ENCODE data around the gene CPLANE1.

Gene CPLANE1

GRCh38 chr5:37071901-37072581 lies 177.1 kb downstream of the CPLANE1 start:
- DNase-seq (ENCODE audit: low read depth) = no peak
- no peak for TF ChIP-seq CTCF (IDR thresholded peaks at IDR 0.05; ENCODE audit: insufficient read depth, low read depth, low read length, missing control alignments)
- no peak overlapping the region for H3K4me3 ChIP-seq (ENCODE audit: low read depth, low read length)

GRCh38 chr5:37071487-37071886 lies 177.7 kb downstream of the CPLANE1 start:
- H3K4me3 ChIP-seq (ENCODE audit: low read depth, low read length) = no peak overlapping the region
- DNase-seq (ENCODE audit: low read depth) = no peak
- TF ChIP-seq CTCF (IDR thresholded peaks at IDR 0.05; ENCODE audit: insufficient read depth, low read depth, low read length, missing control alignments) = no peak

GRCh38 chr5:37064442-37064841 lies 184.7 kb downstream of the CPLANE1 start:
- no peak overlapping the region for H3K4me3 ChIP-seq (ENCODE audit: low read depth, low read length)
- TF ChIP-seq CTCF (IDR thresholded peaks at IDR 0.05; ENCODE audit: insufficient read depth, low read depth, low read length, missing control alignments) = no peak
- no peak for DNase-seq (ENCODE audit: low read depth)

GRCh38 chr5:37063739-37064138 lies 185.4 kb downstream of the CPLANE1 start:
- no peak overlapping the region for H3K4me3 ChIP-seq (ENCODE audit: low read depth, low read length)
- TF ChIP-seq CTCF (IDR thresholded peaks at IDR 0.05; ENCODE audit: insufficient read depth, low read depth, low read length, missing control alignments) = no peak
- no peak for DNase-seq (ENCODE audit: low read depth)

GRCh38 chr5:37060030-37060429 lies 189.1 kb downstream of the CPLANE1 start:
- H3K4me3 ChIP-seq (ENCODE audit: low read depth, low read length) = no peak overlapping the region
- no peak for TF ChIP-seq CTCF (IDR thresholded peaks at IDR 0.05; ENCODE audit: insufficient read depth, low read depth, low read length, missing control alignments)
- no peak for DNase-seq (ENCODE audit: low read depth)

GRCh38 chr5:37056762-37057161 lies 192.4 kb downstream of the CPLANE1 start:
- H3K4me3 ChIP-seq (ENCODE audit: low read depth, low read length) = no peak overlapping the region
- no peak for TF ChIP-seq CTCF (IDR thresholded peaks at IDR 0.05; ENCODE audit: insufficient read depth, low read depth, low read length, missing control alignments)
- DNase-seq (ENCODE audit: low read depth) = no peak
